ENCODE measurements around the gene GIMAP4. TPM values are rescaled to one million over a fixed set of nuclear protein-coding genes. Genes with fewer than 3 reads are reported as not detected.

The GIMAP4 gene
- total RNA-seq, 1 donor from 2014 or later = 25.3 TPM

- H3K4me1 ChIP-seq = no peaks in the 10 kb centered on the region
- H3K27me3 ChIP-seq = no peaks in the 10 kb centered on the region
- peaks cover 0 to 5% of the 10 kb centered on the region in 2 donors for H3K36me3 ChIP-seq
- H3K9me3 ChIP-seq = peaks cover 6% of the 10 kb centered on the region
- intact Hi-C loops (cut with DNase I) = no loop called here
- DNase-seq (ENCODE audit: extremely low spot score in 2 of 2) = no peak
- H3K27ac ChIP-seq = no peak overlapping the region
- no peak for TF ChIP-seq POLR2AphosphoS5 (IDR thresholded peaks at IDR 0.05; ENCODE audit: insufficient read depth in 1 of 2, low read depth in 1 of 2)
- no peak overlapping the region for H3K4me3 ChIP-seq
Measured at GRCh38 chr7:150538259-150538658, 28.9 kb upstream of the GIMAP4 start.

- DNase-seq (ENCODE audit: extremely low spot score in 2 of 2) = no peak
- intact Hi-C loops (cut with DNase I) = no loop called here
- TF ChIP-seq POLR2A (IDR thresholded peaks at IDR 0.05) (no peak), POLR2AphosphoS5 (IDR thresholded peaks at IDR 0.05; ENCODE audit: insufficient read depth in 1 of 2, low read depth in 1 of 2) (no peak), CTCF (IDR thresholded peaks at IDR 0.05) (no peak)
- Histone ChIP-seq H3K4me3 (no peak overlapping the region), H3K36me3 (no peaks in the 10 kb centered on the region), H3K9me3 (no peaks in the 10 kb centered on the region), H3K27ac (no peak overlapping the region), H3K4me1 (no peaks in the 10 kb centered on the region), H3K27me3 (no peaks in the 10 kb centered on the region)
Measured at GRCh38 chr7:150553163-150553562, 14.0 kb upstream of the GIMAP4 start.

- Histone ChIP-seq H3K4me1 (no peaks in the 10 kb centered on the region), H3K9me3 (no peaks in the 10 kb centered on the region), H3K36me3 (no peaks in the 10 kb centered on the region), H3K27ac (no peak overlapping the region), H3K4me3 (no peak overlapping the region), H3K27me3 (no peaks in the 10 kb centered on the region)
- intact Hi-C loops (cut with DNase I) = no loop called here
- no peak for TF ChIP-seq CTCF (IDR thresholded peaks at IDR 0.05)
- TF ChIP-seq POLR2A (IDR thresholded peaks at IDR 0.05) = no peak
- no peak for TF ChIP-seq POLR2AphosphoS5 (IDR thresholded peaks at IDR 0.05; ENCODE audit: insufficient read depth in 1 of 2, low read depth in 1 of 2)
- no peak for DNase-seq (ENCODE audit: extremely low spot score in 2 of 2)
Measured at GRCh38 chr7:150556521-150557138, 10.6 kb upstream of the GIMAP4 start.

- Histone ChIP-seq H3K36me3 (no peaks in the 10 kb centered on the region), H3K9me3 (no peaks in the 10 kb centered on the region), H3K4me3 (no peak overlapping the region), H3K4me1 (no peaks in the 10 kb centered on the region), H3K27ac (no peak overlapping the region), H3K27me3 (no peaks in the 10 kb centered on the region)
- DNase-seq (ENCODE audit: extremely low spot score in 2 of 2) = no peak
- TF ChIP-seq CTCF (IDR thresholded peaks at IDR 0.05) = no peak
- no peak for TF ChIP-seq POLR2AphosphoS5 (IDR thresholded peaks at IDR 0.05; ENCODE audit: insufficient read depth in 1 of 2, low read depth in 1 of 2)
- no peak for TF ChIP-seq POLR2A (IDR thresholded peaks at IDR 0.05)
- intact Hi-C loops (cut with DNase I) = no loop called here
Measured at GRCh38 chr7:150560486-150560885, 6.7 kb upstream of the GIMAP4 start.

GRCh38 chr7:150562919-150563318, 4.3 kb upstream of the GIMAP4 start:
- no peaks in the 10 kb centered on the region for H3K36me3 ChIP-seq
- H3K9me3 ChIP-seq = no peaks in the 10 kb centered on the region
- no peak overlapping the region for H3K4me3 ChIP-seq
- no peaks in the 10 kb centered on the region for H3K27me3 ChIP-seq
- H3K4me1 ChIP-seq = no peaks in the 10 kb centered on the region
- DNase-seq (ENCODE audit: extremely low spot score in 2 of 2) = no peak
- TF ChIP-seq POLR2A (IDR thresholded peaks at IDR 0.05) = no peak
- no peak for TF ChIP-seq POLR2AphosphoS5 (IDR thresholded peaks at IDR 0.05; ENCODE audit: insufficient read depth in 1 of 2, low read depth in 1 of 2)
- TF ChIP-seq CTCF (IDR thresholded peaks at IDR 0.05) = no peak
- H3K27ac ChIP-seq = no peak overlapping the region
- intact Hi-C loops (cut with DNase I) = no loop called here

Data from vagina (tissue), 2 donors.